T47D (cell line): ENCODE data around the gene CCDC15.
A peak's percentile ranks its signal among the peaks of the same experiment; 100 is the strongest.

Source experiments
- DNase-seq, 2 experiments: peaks; one replicate each; pipeline versions ENCODE4 v3.0.0 to v3.0.0-alpha.2; 2011 to 2012; ENCODE audit warnings: low read depth in 1 of 2, low spot score in 1 of 2
- JUND ChIP-seq: IDR thresholded peaks from 2 replicates; pipeline ENCODE4 v1.6.1; 2012; ENCODE audit warnings: low read depth
- in situ Hi-C: cut with HindIII; loops from 2 replicates; pipeline ENCODE4 v1.10.0; 2016; ENCODE audit warnings: low sequenced_read_pairs, low pct_unique_long_range_greater_than_20kb

Gene CCDC15

GRCh38 chr11:125068368-125068767 is 114.4 kb downstream of the CCDC15 start:
- no peak for DNase-seq
- TF ChIP-seq JUND = no peak
- in situ Hi-C loops = no loop called here

- no peak for DNase-seq
- in situ Hi-C loops = no loop called here
- no peak for TF ChIP-seq JUND
Observed at GRCh38 chr11:125069008-125069407, 115.0 kb downstream of the CCDC15 start.

- no peak for TF ChIP-seq JUND
- in situ Hi-C loops = no loop called here
- DNase-seq = no peak
Observed at GRCh38 chr11:125069796-125070195, 115.8 kb downstream of the CCDC15 start.

- no peak for TF ChIP-seq JUND
- no peak for DNase-seq
Observed at GRCh38 chr11:125070699-125071254, 116.8 kb downstream of the CCDC15 start.

GRCh38 chr11:125071435-125071834 is 117.4 kb downstream of the CCDC15 start:
- no peak for TF ChIP-seq JUND
- in situ Hi-C loops = no loop called here
- peak in 1 of 2 experiments; percentile 36 for DNase-seq

More at GRCh38 chr11:125070699-125071254, 116.8 kb downstream of the CCDC15 start:
- in situ Hi-C loops = no loop called here

DNA sequence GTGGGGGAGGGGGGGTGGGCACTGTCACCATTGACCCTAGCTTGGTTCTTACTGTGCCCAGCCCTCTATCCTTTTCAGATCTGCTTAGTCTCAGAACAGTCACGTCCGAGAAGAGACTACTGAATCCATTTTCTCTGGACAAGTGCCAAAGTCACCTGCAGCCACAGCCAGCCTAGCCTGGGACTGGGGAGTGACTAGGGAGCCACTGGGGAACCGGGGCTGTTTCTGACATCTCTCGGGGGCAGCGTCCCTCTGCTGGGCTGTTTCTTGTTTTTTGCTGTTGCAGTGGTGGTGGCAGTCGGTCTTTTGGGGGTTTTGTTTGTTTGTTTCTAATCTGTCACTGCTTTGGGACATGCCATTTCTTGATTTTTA is 117.8 kb downstream of the CCDC15 start:
- in situ Hi-C loops = no loop called here
- TF ChIP-seq JUND = no peak
- DNase-seq = no peak

DNA sequence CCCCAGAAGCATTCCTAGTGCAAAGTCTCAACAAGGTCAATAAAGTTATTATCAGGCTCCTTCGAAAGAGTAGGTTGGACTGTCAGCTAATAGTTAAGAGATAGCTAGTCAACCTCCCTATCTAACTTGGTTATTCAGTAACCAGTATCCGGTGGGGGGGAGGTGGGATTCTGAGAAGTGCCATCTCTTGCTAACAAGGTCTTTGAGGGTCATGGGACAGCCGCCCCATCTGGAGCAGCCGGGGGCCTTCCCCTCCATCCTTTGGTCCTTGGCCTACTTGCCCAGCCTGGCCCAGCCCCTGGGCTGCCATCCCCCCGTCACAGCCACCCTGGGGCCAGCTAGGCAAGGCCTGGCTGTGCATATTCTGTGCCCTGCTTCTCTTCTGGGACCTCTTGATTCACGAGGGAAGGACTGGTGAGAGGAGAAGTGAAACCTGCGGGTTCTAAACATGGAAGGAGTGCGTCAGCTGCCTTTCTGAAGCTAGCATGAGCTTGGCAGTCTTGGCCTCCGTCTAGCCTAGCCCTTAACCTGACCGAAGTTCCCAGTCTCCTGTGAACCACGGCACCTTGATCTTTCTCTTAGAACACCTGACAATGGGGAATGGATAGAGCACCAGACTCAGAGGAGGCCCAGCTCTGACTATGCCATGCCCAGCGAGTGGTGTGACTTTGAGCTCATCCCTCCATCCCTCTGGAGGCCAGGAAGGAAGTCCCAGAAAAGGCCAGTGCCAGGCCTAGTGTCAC is 118.4 kb downstream of the CCDC15 start:
- TF ChIP-seq JUND = no peak
- DNase-seq = no peak
- in situ Hi-C loops = no loop called here

DNA sequence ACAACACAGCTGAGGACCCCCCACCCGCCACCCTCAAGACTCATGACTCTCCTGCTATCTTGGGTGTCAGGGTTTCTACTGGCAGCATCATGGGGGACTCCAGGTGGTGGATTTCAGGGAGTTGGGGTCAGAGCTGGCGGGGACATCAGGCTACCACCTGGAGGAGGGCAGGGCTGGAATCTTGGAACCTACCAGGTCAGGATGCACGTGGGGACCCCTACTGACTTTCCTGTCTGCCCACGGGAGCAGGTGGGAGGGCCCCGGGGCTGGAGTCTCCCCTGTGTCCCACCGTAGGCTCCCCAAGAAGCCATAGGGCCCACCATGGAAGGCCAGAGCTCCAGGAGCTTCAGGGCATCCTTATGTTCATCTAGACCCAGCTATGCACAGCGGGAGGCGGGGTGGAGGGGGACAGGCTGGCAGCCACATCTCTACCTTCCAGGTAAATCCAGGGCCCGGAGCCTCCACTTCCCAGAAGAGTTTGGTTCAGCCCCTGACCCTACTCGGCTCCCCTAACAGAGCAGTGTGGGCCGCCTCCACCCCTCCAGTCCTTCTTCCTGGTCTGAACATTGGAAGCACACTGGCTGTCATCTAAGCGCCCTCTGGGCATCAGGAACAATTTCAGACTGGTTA is 119.1 kb downstream of the CCDC15 start:
- TF ChIP-seq JUND = no peak
- in situ Hi-C loops = no loop called here
- no peak for DNase-seq

DNA sequence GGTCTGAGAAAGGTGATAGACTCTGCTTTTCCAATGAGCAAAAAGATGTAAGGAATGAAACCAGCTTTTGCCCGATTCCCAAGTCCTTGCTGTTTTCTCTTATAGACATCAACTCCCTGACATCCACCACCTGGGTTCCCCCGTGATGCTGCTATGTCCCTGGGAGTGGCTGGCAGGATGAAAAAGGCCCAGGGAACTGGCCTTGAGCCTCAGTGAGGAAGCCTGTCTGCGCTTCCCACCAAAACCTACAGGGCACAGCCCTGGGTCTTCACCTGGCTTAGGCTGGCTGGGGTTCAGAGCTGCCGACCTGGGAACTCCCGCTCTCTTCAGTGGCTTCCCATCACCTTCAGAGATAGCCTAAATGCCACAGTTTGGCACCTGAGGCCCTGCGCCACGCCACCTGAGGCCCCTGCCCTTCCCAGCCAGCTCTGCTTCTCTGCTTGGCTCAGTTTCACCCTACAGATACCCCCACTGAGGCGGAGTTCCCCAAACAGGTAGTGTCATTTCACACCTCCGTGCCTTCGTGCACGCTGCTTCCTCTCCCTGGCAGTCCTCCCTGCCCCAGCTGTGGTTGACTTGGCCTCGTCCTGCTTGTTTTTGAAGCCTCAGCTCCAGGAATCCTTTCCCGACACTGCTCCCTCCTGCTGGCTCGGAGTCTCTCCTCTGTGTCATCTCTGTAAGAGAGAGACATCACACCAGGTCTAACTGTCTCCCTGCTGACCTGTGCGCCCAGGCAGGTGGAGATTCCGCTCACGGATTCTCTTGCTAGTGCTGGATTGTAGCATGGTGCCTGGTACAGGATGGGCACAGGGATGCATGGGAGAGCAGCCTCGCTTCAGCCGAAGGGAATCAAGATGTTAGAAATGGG is 119.8 kb downstream of the CCDC15 start:
- no peak for TF ChIP-seq JUND
- DNase-seq = no peak
- in situ Hi-C loops = no loop called here

- no peak for TF ChIP-seq JUND
- in situ Hi-C loops = no loop called here
- no peak for DNase-seq
Observed at GRCh38 chr11:125074511-125075241, 120.7 kb downstream of the CCDC15 start.

DNA sequence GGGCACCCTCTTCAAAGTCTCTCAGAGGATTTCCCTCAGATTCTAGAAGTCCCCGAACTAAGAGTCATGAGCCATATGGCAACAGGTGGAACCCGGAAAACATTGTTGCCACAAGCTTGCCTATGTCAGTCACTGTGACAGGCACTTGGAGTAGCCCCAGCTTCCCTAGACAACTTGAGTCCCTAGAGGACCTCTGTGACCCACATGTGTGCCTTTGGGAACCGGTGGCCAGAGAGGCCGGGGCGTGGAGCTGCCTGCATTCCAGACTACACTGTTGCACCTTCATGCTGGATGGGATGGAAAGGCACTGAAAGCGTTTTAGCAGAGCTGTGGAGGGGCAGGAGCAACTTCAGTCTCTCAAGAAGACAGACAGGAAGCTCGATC is 121.2 kb downstream of the CCDC15 start:
- TF ChIP-seq JUND = no peak
- DNase-seq = no peak
- in situ Hi-C loops = no loop called here

DNA sequence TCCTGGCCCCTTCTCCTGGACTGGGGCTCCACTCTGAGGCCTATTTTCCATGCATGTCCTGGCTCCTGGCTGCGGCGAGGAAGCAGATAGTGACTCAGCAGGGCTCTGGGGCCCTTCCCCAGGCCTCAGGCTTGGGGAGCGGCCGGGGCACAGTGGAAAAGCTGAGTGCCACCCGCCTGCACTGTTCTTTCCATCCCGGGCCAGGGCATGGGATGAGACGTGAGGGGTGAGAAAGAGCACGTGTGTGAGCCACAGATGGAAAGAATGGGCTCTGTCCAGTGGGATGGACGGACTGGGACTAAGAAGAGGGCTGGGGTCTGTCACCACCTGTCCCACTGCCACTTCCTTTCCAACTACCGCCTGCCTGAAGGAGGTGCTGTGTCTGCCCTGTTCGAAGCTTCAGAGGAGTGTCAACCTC is 121.9 kb downstream of the CCDC15 start:
- DNase-seq = no peak
- no peak for TF ChIP-seq JUND
- in situ Hi-C loops = no loop called here
